Osteoblast (primary cell): Measurements from ENCODE around the gene TMEM126B. TPM values are rescaled to one million over a fixed set of nuclear protein-coding genes. Genes with fewer than 3 reads are reported as not detected.
A peak's percentile ranks its signal among the peaks of the same experiment; 100 is the strongest.

Experiments
- DNase-seq: peaks from one replicate; pipeline ENCODE4 v3.0.0; 2011; ENCODE audit warnings: low spot score, mixed read lengths; ENCODE audit not compliant: insufficient read length; ENCODE audit errors: missing footprints
- H2AFZ ChIP-seq: 2 replicates; pipeline ENCODE4 v1.6.0; 2011; ENCODE audit warnings: mild to moderate bottlenecking, low read length
- H3K27ac ChIP-seq: 2 replicates; pipeline ENCODE4 v1.5.1; 2011; ENCODE audit warnings: mild to moderate bottlenecking, low read depth, low read length, moderate library complexity
- H3K27me3 ChIP-seq: 2 replicates; pipeline ENCODE4 v1.6.0; 2012; ENCODE audit warnings: mild to moderate bottlenecking, control low read depth, inconsistent platforms, low read length, moderate library complexity; ENCODE audit not compliant: insufficient read depth
- H3K36me3 ChIP-seq: 2 replicates; pipeline ENCODE4 v1.5.1; 2011; ENCODE audit warnings: mild to moderate bottlenecking, low read length, control low read depth, moderate library complexity; ENCODE audit not compliant: insufficient read depth
- H3K4me1 ChIP-seq: 2 replicates; pipeline ENCODE4 v1.5.1; 2011; ENCODE audit warnings: mild to moderate bottlenecking, low read length, control low read depth, moderate library complexity; ENCODE audit not compliant: insufficient read depth
- H3K4me2 ChIP-seq: 2 replicates; pipeline ENCODE4 v1.6.0; 2011; ENCODE audit warnings: mild to moderate bottlenecking, low read length; ENCODE audit not compliant: insufficient read depth
- H3K4me3 ChIP-seq: fragments of 200-600 bp; sonication (generic); 3 replicates; pipeline ENCODE4 v1.5.1; 2012; ENCODE audit warnings: mild to moderate bottlenecking, low read length, inconsistent platforms; ENCODE audit not compliant: insufficient read depth
- H3K79me2 ChIP-seq: 2 replicates; pipeline ENCODE4 v1.6.0; 2012; ENCODE audit warnings: mild to moderate bottlenecking, low read length, control low read depth, inconsistent platforms; ENCODE audit not compliant: insufficient read depth
- H3K9me3 ChIP-seq: 2 replicates; pipeline ENCODE4 v1.5.1; 2011; ENCODE audit warnings: low read depth, low read length, control low read depth
- H4K20me1 ChIP-seq: 2 replicates; pipeline ENCODE4 v1.6.0; 2012; ENCODE audit warnings: mild to moderate bottlenecking, low read length, control low read depth; ENCODE audit not compliant: insufficient read depth
- total RNA-seq: library from RNA; depleted of rRNA; stranded (reverse); fragments of >200 nt; gene quantifications from 2 replicates; pipeline ENCODE4 v1.2.3, GENCODE V29; 2012
- TF ChIP-seq, protein P1 (sequence below): IDR thresholded peaks from 2 replicates; pipeline ENCODE4 v1.5.1; 2011; ENCODE audit warnings: mild to moderate bottlenecking, low read depth, low read length, moderate library complexity; ENCODE audit errors: extremely low read depth

The TMEM126B gene
- total RNA-seq, 1 donor: 64.4 TPM

DNA sequence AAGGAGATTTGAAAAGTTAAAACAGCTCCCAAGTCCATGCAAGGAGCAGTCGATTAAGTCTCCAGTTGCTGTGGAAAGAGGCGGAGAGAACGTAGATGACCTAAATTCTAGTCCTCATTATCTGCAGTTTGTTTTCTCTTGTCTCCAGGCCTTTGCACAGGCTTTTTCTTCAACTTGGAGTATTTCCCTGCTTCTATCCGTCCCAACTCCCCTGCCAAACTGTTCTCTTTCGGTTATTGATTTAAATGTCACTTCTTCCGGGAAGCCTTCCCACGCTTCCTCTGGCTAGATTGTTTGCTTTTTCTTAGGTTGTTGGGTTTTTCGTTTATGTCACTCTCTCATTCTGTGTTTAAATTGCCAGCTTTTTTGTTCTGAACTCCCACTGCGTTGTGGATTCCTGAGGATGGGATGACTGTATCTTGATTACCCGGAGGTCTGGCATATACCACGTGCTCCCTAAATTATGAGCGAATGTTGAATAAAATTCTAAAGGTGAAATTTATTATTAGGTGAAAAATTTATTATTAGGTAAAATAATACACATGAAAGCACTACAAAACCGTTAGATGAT lies 463 bp downstream of the TMEM126B start:
- H3K4me3 ChIP-seq: peak overlapping the region; percentile 75
- H3K27ac ChIP-seq: peak overlapping the region; percentile 33
- H3K4me2 ChIP-seq: peak overlapping the region; percentile 89
- peaks cover 14% of the 10 kb centered on the region for H3K4me1 ChIP-seq
- peaks cover 39% of the 10 kb centered on the region for H3K79me2 ChIP-seq
- no peak for DNase-seq
- peak overlapping the region; percentile 78 for H2AFZ ChIP-seq
- no peaks in the 10 kb centered on the region for H3K27me3 ChIP-seq
- TF ChIP-seq, protein P1, sequence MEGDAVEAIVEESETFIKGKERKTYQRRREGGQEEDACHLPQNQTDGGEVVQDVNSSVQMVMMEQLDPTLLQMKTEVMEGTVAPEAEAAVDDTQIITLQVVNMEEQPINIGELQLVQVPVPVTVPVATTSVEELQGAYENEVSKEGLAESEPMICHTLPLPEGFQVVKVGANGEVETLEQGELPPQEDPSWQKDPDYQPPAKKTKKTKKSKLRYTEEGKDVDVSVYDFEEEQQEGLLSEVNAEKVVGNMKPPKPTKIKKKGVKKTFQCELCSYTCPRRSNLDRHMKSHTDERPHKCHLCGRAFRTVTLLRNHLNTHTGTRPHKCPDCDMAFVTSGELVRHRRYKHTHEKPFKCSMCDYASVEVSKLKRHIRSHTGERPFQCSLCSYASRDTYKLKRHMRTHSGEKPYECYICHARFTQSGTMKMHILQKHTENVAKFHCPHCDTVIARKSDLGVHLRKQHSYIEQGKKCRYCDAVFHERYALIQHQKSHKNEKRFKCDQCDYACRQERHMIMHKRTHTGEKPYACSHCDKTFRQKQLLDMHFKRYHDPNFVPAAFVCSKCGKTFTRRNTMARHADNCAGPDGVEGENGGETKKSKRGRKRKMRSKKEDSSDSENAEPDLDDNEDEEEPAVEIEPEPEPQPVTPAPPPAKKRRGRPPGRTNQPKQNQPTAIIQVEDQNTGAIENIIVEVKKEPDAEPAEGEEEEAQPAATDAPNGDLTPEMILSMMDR: no peak
- H4K20me1 ChIP-seq: no peaks in the 10 kb centered on the region
- peaks cover 4% of the 10 kb centered on the region for H3K36me3 ChIP-seq
- H3K9me3 ChIP-seq: no peaks in the 10 kb centered on the region

- peaks cover 19% of the 10 kb centered on the region for H3K36me3 ChIP-seq
- peaks cover 3% of the 10 kb centered on the region for H3K4me1 ChIP-seq
- no peak overlapping the region for H2AFZ ChIP-seq
- no peaks in the 10 kb centered on the region for H4K20me1 ChIP-seq
- no peak overlapping the region for H3K4me3 ChIP-seq
- no peak overlapping the region for H3K27ac ChIP-seq
- no peaks in the 10 kb centered on the region for H3K27me3 ChIP-seq
- DNase-seq: no peak
- H3K79me2 ChIP-seq: peaks cover 29% of the 10 kb centered on the region
- TF ChIP-seq, protein P1: no peak
- H3K9me3 ChIP-seq: no peaks in the 10 kb centered on the region
- no peak overlapping the region for H3K4me2 ChIP-seq
Measured at GRCh38 chr11:85634747-85635146, 6.4 kb downstream of the TMEM126B start.

- peaks cover 7% of the 10 kb centered on the region for H3K79me2 ChIP-seq
- DNase-seq: no peak
- H3K4me2 ChIP-seq: no peak overlapping the region
- H3K36me3 ChIP-seq: no peaks in the 10 kb centered on the region
- peaks cover 8% of the 10 kb centered on the region for H3K4me1 ChIP-seq
- H3K4me3 ChIP-seq: no peak overlapping the region
- H3K27me3 ChIP-seq: peaks cover 10% of the 10 kb centered on the region
- TF ChIP-seq, protein P1: no peak
- H3K27ac ChIP-seq: no peak overlapping the region
- no peaks in the 10 kb centered on the region for H4K20me1 ChIP-seq
- no peak overlapping the region for H2AFZ ChIP-seq
- H3K9me3 ChIP-seq: no peaks in the 10 kb centered on the region
Measured at GRCh38 chr11:85643191-85643614, 14.8 kb downstream of the TMEM126B start.

GRCh38 chr11:85647078-85647477 lies 18.7 kb downstream of the TMEM126B start:
- H2AFZ ChIP-seq: peak overlapping the region; percentile 88
- no peak for DNase-seq
- peak overlapping the region; percentile 89 for H3K4me2 ChIP-seq
- peaks cover 10% of the 10 kb centered on the region for H3K27me3 ChIP-seq
- no peak overlapping the region for H3K27ac ChIP-seq
- peaks cover 14% of the 10 kb centered on the region for H3K4me1 ChIP-seq
- H3K4me3 ChIP-seq: peak overlapping the region; percentile 80
- TF ChIP-seq, protein P1: no peak
- H3K36me3 ChIP-seq: peaks cover 4% of the 10 kb centered on the region
- no peaks in the 10 kb centered on the region for H4K20me1 ChIP-seq
- no peaks in the 10 kb centered on the region for H3K9me3 ChIP-seq
- peaks cover 28% of the 10 kb centered on the region for H3K79me2 ChIP-seq
